ENCODE measurements around the gene TLR5.

The TLR5 gene

GRCh38 chr1:223137455-223138085 lies 5.5 kb downstream of the TLR5 start:
- Histone ChIP-seq H3K27ac (no peak overlapping the region), H4K20me1 (no peaks in the 10 kb centered on the region), H3K4me3 (no peak overlapping the region), H3K9me3 (peaks cover 10% of the 10 kb centered on the region; the same call in 1 of the 2 replicates), H3K27me3 (peaks cover 19% of the 10 kb centered on the region), H3K9ac (no peak overlapping the region), H3K4me2 (no peak overlapping the region), H3K36me3 (no peaks in the 10 kb centered on the region), H3K4me1 (peaks cover 12% of the 10 kb centered on the region)
- TF ChIP-seq Cebpa-rat (IDR thresholded peaks at IDR 0.05): no peak

DNA sequence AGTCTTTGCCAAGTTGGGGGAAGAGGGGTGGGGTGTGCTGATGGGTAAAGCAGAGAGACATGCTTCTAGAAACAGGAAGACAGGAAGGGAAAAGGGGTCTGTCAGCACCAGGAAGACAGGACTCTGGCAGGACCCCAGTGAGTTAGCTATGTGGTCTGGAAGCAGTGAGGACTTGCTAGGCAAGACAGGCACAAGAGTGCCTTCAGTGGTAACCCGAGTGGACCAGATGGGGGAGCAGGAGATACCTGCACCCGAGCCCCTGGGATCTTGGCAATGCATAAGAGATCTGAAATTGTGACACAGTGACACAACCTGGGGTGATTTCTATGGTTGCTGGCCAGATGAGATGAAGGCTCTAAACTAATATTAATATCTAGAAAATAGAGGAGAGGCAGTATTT lies 7.0 kb downstream of the TLR5 start:
- Histone ChIP-seq H3K4me2 (no peak overlapping the region), H3K36me3 (no peaks in the 10 kb centered on the region), H3K4me3 (no peak overlapping the region), H3K27ac (no peak overlapping the region), H3K27me3 (peaks cover 19% of the 10 kb centered on the region), H4K20me1 (no peaks in the 10 kb centered on the region), H3K4me1 (peaks cover under 1% of the 10 kb centered on the region; the same call in 1 of the 2 replicates), H3K9me3 (peaks cover 10% of the 10 kb centered on the region; the same call in 1 of the 2 replicates), H3K9ac (no peak overlapping the region)
- TF ChIP-seq Cebpa-rat (IDR thresholded peaks at IDR 0.05): no peak

DNA sequence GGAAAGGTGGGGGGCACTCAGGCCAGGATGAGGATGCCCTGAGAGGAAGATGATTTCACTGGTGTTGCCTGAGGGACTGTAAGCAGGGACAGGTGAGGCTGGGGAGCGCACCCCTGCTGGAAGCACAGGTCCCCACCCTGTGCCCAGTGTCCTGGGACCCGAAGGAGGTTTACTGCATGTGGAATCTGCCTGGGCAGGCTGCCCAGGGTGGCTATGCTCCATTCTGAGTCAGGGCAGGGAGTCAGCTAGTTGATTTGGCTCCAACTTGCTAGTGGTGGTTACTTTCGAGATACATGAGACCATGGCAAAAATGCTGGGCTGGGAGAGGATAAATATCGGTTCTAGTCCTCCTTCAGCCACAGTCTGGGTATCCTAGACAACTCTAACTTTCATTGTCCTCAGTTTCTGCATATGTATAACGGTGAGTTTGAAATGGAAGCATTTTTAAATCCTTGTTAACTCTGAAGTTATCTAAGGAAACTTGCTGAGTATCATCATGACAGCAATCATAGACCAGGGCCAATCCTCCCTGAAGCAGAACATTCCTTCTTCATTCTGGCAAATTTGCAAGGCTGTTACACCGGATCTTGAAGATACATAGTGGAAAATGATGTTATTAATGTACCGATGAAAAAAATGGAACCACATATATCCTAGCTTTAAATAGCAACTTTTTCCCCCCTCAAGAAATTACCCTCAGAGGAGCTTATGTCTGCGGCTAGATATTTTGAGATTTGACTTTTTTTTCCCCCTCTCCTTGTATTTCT lies 7.7 kb downstream of the TLR5 start:
- peaks cover 10% of the 10 kb centered on the region; the same call in 1 of the 2 replicates for H3K9me3 ChIP-seq
- H3K27ac ChIP-seq: no peak overlapping the region
- H3K9ac ChIP-seq: no peak overlapping the region
- no peak overlapping the region for H3K4me2 ChIP-seq
- TF ChIP-seq Cebpa-rat (IDR thresholded peaks at IDR 0.05): no peak
- H3K4me1 ChIP-seq: no peaks in the 10 kb centered on the region
- no peaks in the 10 kb centered on the region for H3K36me3 ChIP-seq
- H3K27me3 ChIP-seq: peaks cover 19% of the 10 kb centered on the region
- no peak overlapping the region for H3K4me3 ChIP-seq
- no peaks in the 10 kb centered on the region for H4K20me1 ChIP-seq

DNA sequence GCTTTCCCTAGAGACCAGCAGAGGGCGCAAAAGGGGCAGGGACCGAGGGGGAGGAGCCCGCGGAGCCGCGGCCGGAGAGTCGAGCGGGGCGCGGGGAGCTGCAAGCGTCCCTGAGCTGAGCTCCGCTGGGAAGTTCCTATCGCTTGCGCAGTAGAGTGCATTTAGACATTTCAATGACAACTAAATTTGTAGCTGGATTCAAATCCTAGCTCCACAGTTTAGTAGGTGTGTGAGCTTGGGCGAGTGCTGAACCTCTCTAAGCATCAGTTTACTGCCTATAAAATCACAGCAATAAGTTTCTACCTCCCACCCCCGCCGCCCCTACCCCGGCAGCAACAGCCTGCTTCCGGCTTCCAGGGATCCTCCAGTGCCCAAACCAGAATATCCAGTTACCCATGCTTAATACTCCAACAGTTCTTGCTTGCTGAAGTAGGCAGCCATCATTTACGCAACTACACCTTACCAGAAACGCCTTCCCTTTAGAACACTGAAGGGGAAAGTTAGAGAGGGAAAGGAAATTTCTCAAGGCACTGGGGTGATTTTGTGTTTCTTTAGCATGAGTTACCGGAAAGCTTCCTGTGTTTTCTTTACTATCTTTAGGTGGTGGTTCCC lies 9.1 kb downstream of the TLR5 start:
- Histone ChIP-seq H3K36me3 (no peaks in the 10 kb centered on the region), H3K4me2 (peak overlapping the region; percentile 69), H3K9me3 (peaks cover 4% of the 10 kb centered on the region; the same call in 1 of the 2 replicates), H3K9ac (no peak overlapping the region), H3K4me3 (peak overlapping the region; percentile 29; the same call in 1 of the 2 replicates), H3K27me3 (peaks cover 19% of the 10 kb centered on the region), H4K20me1 (no peaks in the 10 kb centered on the region), H3K27ac (no peak overlapping the region), H3K4me1 (no peaks in the 10 kb centered on the region)
- TF ChIP-seq Cebpa-rat (IDR thresholded peaks at IDR 0.05): no peak

DNA sequence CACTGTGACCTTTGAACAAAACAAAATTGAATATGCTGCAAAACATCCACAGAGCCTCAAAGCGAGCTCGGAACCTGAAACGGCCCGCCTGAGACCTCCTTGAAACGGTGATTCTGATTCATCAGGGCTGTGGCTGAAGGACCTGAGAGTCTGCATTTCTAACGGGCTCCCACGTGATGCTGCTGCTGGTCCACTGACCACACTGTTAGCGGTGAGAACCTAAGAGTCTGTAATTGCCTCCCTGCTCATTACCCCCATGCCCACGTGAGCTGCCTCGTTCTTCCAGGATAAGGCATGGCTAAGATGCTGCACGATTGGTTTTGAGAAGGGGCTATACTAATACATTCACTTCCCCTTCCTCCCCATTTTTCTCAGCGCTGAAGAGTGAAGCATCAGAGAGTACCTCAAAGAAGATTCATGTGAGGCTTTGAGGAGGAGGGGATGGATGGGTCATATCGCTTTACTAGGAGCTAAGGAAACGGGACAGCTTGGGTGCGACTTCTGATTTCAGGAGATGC lies 9.7 kb downstream of the TLR5 start:
- Histone ChIP-seq H3K4me3 (no peak overlapping the region), H3K4me2 (peak overlapping the region; percentile 69), H3K27ac (no peak overlapping the region), H3K9me3 (no peaks in the 10 kb centered on the region), H3K27me3 (peaks cover 19% of the 10 kb centered on the region), H3K4me1 (no peaks in the 10 kb centered on the region), H3K9ac (no peak overlapping the region), H3K36me3 (no peaks in the 10 kb centered on the region), H4K20me1 (no peaks in the 10 kb centered on the region)
- no peak for TF ChIP-seq Cebpa-rat (IDR thresholded peaks at IDR 0.05)

DNA sequence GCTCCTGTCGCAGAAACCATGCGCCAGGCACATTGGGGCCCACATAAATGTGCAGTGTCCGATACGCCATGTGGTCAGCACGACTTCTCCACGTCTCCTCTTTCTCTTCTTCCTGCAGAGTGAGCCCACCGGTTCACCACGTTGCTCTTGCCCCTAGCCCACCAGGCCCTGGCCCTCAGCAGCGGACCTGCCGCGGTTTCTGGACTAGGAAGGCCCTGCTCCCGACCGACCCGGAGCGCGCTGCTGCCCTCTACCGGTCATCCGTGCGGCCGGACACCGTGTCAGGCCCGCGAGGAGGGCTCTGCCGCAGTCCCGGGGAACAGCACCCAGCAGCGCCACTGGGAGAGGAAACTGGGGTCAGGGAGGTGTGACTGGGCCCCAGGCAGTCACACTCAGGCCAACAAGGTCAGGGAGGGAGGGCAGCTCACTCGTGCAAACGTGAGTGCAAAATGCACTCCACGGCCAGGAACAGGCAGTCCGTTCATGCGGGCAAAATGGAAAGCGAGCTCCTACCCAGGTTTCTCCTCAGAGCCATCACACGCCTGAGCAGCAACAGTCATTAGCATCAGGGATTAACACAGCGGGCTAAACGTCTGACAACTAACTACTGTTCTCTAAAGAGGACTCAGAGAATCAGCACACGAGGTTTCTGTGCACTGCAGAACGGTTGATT lies 13.7 kb downstream of the TLR5 start:
- H3K4me1 ChIP-seq: no peaks in the 10 kb centered on the region
- H3K9ac ChIP-seq: no peak overlapping the region
- H3K4me3 ChIP-seq: no peak overlapping the region
- no peak overlapping the region for H3K27ac ChIP-seq
- no peak for TF ChIP-seq Cebpa-rat (IDR thresholded peaks at IDR 0.05)
- H3K9me3 ChIP-seq: no peaks in the 10 kb centered on the region
- no peak overlapping the region for H3K4me2 ChIP-seq
- no peaks in the 10 kb centered on the region for H3K36me3 ChIP-seq
- H3K27me3 ChIP-seq: peaks cover 7% of the 10 kb centered on the region
- no peaks in the 10 kb centered on the region for H4K20me1 ChIP-seq

DNA sequence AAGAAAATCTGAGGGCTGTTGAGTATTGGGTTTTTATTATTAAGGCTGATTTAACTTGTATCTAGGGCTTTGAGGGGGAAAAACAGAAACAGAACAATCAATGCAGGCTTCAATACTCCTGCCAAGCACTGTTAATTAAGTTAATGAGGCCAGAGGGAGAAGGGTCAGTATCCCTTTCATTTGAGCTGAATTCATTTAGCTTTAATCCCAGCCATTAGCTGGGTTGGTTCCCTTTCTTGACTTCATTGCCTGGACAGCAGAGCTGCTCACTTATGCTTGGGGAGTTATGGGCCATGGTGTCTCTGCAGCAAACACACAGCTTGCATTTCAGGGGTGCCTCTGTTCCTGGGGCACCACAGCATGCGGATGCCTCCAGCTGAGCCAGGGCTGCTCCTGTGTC lies 16.3 kb downstream of the TLR5 start:
- no peaks in the 10 kb centered on the region for H4K20me1 ChIP-seq
- no peak overlapping the region for H3K9ac ChIP-seq
- no peak for TF ChIP-seq Cebpa-rat (IDR thresholded peaks at IDR 0.05)
- H3K9me3 ChIP-seq: no peaks in the 10 kb centered on the region
- H3K4me1 ChIP-seq: no peaks in the 10 kb centered on the region
- H3K36me3 ChIP-seq: no peaks in the 10 kb centered on the region
- no peak overlapping the region for H3K27ac ChIP-seq
- H3K27me3 ChIP-seq: no peaks in the 10 kb centered on the region
- H3K4me2 ChIP-seq: no peak overlapping the region
- no peak overlapping the region for H3K4me3 ChIP-seq

DNA sequence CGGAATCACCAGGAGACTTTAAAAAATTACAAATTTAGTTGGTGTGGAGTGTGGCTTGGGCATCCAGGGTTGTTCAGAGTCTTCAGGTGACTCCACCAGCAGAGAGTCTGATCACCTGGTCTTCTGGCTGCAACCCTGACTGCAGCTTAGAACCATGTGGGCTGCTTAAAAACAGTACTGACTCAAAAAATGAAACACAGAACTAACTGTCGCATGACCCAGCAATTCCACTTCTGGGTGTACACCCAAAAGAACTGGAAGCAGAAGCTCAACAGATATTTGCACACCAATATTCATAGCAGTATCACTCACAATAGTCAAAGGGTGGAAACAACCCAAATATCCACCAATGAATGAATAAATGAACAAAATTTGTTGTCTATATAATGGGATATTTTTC lies 17.3 kb downstream of the TLR5 start:
- Histone ChIP-seq H3K36me3 (no peaks in the 10 kb centered on the region), H3K27ac (no peak overlapping the region), H3K9ac (no peak overlapping the region), H3K4me2 (no peak overlapping the region), H3K4me1 (no peaks in the 10 kb centered on the region), H3K4me3 (no peak overlapping the region), H3K27me3 (no peaks in the 10 kb centered on the region), H3K9me3 (no peaks in the 10 kb centered on the region), H4K20me1 (no peaks in the 10 kb centered on the region)
- TF ChIP-seq Cebpa-rat (IDR thresholded peaks at IDR 0.05): no peak

DNA sequence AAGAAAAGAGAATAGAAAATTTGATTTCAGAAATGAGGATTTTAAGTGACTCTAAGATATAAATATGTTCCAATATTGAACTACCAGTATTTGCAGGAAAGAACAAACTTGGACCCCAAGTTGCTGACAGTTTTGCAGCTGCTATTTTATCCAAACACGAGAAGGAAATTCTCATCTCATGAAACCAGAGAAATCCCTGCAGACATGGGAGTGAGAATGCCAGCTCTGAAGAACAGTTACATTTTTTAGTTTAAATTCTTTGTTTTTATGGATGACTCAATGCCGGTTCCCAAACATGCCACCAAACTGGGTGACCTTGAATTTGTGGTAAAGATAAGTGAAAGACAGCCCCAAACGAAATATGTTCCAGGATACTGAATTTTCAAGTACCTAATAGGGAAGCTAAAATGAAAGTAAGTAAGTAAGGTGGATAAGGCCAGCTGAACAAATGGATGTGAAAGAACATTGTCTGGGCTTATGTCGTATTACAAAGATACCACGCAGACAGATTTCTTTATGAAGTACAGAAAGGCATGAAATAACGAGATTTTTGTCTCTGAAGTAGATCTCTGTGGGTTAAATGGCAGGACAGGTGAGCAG lies 19.9 kb downstream of the TLR5 start:
- Histone ChIP-seq H3K36me3 (no peaks in the 10 kb centered on the region), H3K9me3 (no peaks in the 10 kb centered on the region), H4K20me1 (no peaks in the 10 kb centered on the region), H3K4me1 (no peaks in the 10 kb centered on the region), H3K27ac (no peak overlapping the region), H3K27me3 (no peaks in the 10 kb centered on the region), H3K9ac (no peak overlapping the region), H3K4me2 (no peak overlapping the region; the same call in 1 of the 2 replicates), H3K4me3 (no peak overlapping the region)
- TF ChIP-seq Cebpa-rat (IDR thresholded peaks at IDR 0.05): no peak

Measured in BLaER1 (cell line).